Measurements from ENCODE around the gene SEMA3A. TPM values are rescaled to one million over a fixed set of nuclear protein-coding genes. Genes with fewer than 3 reads are reported as not detected.

The SEMA3A gene
- total RNA-seq, 1 donor from 2014 or later = 0.75 TPM

DNA sequence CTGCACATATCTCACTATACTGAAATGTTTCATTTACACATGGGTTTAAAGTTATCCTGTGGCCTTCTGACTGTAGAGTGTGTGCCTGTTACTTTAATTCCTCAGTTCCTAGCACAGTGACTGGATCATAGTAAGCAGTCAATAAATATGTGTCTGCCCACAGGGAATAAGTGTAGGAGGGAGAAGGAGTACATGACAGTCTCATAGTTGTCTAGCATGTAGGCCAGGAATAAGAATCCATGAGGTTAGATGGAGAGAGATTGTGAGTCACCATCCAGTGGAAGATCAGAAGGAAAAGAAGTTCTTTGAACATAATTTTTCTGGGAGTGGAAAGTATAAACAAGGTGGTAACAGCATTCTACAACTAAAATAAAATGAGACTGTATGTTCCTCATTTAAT, 36.6 kb upstream of the SEMA3A start:
- no peak for DNase-seq (ENCODE audit: low spot score in 2 of 2)
- Histone ChIP-seq H3K9me3 (no peaks in the 10 kb centered on the region), H3K4me1 (no peaks in the 10 kb centered on the region), H3K4me3 (no peak overlapping the region), H3K27ac (no peak overlapping the region), H3K36me3 (no peaks in the 10 kb centered on the region), H3K27me3 (no peaks in the 10 kb centered on the region)
- TF ChIP-seq, protein P1, sequence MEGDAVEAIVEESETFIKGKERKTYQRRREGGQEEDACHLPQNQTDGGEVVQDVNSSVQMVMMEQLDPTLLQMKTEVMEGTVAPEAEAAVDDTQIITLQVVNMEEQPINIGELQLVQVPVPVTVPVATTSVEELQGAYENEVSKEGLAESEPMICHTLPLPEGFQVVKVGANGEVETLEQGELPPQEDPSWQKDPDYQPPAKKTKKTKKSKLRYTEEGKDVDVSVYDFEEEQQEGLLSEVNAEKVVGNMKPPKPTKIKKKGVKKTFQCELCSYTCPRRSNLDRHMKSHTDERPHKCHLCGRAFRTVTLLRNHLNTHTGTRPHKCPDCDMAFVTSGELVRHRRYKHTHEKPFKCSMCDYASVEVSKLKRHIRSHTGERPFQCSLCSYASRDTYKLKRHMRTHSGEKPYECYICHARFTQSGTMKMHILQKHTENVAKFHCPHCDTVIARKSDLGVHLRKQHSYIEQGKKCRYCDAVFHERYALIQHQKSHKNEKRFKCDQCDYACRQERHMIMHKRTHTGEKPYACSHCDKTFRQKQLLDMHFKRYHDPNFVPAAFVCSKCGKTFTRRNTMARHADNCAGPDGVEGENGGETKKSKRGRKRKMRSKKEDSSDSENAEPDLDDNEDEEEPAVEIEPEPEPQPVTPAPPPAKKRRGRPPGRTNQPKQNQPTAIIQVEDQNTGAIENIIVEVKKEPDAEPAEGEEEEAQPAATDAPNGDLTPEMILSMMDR (IDR thresholded peaks at IDR 0.05) = no peak
- intact Hi-C loops (cut with DNase I) = no loop called here

DNA sequence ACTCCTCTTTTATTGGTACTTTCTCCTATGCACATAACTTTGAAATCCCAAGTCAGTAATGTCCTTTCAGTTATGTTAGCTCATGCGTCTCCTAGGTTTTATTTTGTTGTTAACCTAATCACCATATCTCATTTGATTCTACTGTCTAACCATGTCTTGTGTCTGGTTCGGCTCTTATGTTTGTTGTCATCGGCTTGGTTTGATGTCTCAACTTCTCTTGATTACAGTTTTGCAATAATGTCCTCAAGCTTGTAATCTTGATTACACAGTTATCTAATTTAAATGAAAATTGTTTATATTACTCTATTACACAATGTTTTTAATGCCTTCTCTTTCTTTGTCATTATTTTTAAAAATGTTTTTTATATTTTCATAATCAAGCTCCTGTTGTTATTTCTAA, 35.9 kb upstream of the SEMA3A start:
- H3K4me1 ChIP-seq = no peaks in the 10 kb centered on the region

DNA sequence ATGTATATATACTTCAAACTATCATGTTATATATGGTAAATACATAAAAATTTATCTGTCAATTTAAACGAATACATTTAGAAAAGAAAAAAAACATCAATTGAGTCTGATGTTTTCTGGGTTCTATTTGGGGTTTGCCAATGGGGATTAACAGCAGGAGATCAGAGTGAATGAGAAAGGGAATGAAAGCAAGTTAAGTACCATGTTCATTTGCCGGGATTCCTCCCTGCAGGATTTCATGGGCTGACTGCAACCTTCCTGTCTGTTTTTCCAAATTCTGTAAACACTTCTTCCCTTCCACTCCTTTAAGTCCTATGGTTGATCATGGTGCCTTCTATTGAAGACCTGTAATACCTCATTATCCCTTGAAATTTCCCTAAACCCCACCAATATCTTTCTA, 33.9 kb upstream of the SEMA3A start:
- Histone ChIP-seq H3K27ac (no peak overlapping the region), H3K9me3 (no peaks in the 10 kb centered on the region), H3K4me3 (no peak overlapping the region), H3K27me3 (no peaks in the 10 kb centered on the region), H3K4me1 (no peaks in the 10 kb centered on the region), H3K36me3 (no peaks in the 10 kb centered on the region)
- TF ChIP-seq, protein P1 (IDR thresholded peaks at IDR 0.05) = no peak
- intact Hi-C loops (cut with DNase I) = no loop called here
- no peak for DNase-seq (ENCODE audit: low spot score in 2 of 2)

More for the DNA sequence above, 35.9 kb upstream of the SEMA3A start:
- no peaks in the 10 kb centered on the region for H3K27me3 ChIP-seq
- H3K4me3 ChIP-seq = no peak overlapping the region
- H3K9me3 ChIP-seq = no peaks in the 10 kb centered on the region
- no peak overlapping the region for H3K27ac ChIP-seq
- no peaks in the 10 kb centered on the region for H3K36me3 ChIP-seq
- TF ChIP-seq, protein P1 (IDR thresholded peaks at IDR 0.05) = no peak
- intact Hi-C loops (cut with DNase I) = no loop called here
- DNase-seq (ENCODE audit: low spot score in 2 of 2) = no peak

DNA sequence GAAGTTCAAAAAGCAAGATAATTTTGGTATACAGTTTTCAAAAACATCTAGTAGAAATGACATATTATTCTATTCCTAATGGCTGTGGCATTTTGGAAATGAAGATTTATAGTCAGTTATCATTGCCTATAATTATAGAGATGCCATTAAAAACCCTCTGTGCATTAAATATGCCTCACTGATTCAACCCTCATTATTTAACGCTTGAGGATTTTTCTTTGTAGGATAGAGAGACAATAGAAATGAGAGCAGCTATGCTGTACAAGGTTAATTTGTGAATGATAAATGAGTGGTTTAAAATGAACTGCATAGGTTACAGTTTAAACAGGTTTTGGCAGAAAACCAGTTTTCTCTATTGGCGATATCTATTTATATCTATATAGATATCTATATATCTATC, 32.2 kb upstream of the SEMA3A start:
- DNase-seq (ENCODE audit: low spot score in 2 of 2) = no peak
- Histone ChIP-seq H3K36me3 (no peaks in the 10 kb centered on the region), H3K27me3 (no peaks in the 10 kb centered on the region), H3K4me1 (no peaks in the 10 kb centered on the region), H3K27ac (no peak overlapping the region), H3K4me3 (no peak overlapping the region), H3K9me3 (no peaks in the 10 kb centered on the region)
- TF ChIP-seq, protein P1 (IDR thresholded peaks at IDR 0.05) = no peak
- intact Hi-C loops (cut with DNase I) = no loop called here

DNA sequence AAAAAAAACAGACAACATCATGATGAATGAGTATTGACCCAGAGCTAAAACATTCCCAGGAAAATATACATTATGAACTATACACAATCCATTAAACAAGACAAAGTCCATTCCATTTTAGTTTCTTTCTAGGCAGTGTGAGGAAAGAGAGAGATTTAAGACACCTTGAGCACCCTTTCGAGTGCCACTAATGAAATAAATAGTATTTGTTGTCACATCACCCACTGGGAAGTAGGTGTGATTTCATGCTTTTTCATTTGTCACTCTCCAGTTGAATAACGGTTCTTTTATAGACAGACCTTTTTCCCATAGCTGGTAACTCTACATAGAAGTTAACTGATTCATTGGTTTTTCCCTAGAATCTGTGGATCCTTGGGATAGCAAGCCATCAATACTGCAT, 29.9 kb upstream of the SEMA3A start:
- TF ChIP-seq, protein P1 (IDR thresholded peaks at IDR 0.05) = no peak
- intact Hi-C loops (cut with DNase I) = no loop called here
- H3K36me3 ChIP-seq = no peaks in the 10 kb centered on the region
- H3K4me1 ChIP-seq = no peaks in the 10 kb centered on the region
- no peaks in the 10 kb centered on the region for H3K27me3 ChIP-seq
- no peaks in the 10 kb centered on the region for H3K9me3 ChIP-seq
- DNase-seq (ENCODE audit: low spot score in 2 of 2) = no peak
- no peak overlapping the region for H3K27ac ChIP-seq
- no peak overlapping the region for H3K4me3 ChIP-seq

DNA sequence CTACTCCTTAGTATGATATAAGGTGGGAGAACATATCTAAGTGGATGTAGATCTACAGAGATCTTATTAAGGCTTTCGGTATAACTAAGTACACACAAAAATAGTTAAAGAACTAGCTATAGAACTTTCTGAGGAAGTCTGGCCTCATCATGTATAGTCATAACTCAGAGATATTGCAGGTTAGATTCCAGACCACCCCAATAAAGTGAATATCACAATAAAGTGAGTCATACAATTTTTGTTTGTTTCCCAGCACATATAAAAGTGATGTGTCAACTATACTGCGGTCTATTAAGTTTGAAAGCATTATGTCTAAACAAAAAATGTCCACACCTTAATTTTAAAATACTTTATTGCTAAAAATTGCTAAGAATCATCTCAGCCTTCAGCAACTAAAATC, 24.7 kb upstream of the SEMA3A start:
- no peaks in the 10 kb centered on the region for H3K4me1 ChIP-seq
- no peaks in the 10 kb centered on the region for H3K9me3 ChIP-seq
- H3K27ac ChIP-seq = no peak overlapping the region
- no peak overlapping the region for H3K4me3 ChIP-seq
- TF ChIP-seq, protein P1 (IDR thresholded peaks at IDR 0.05) = no peak
- intact Hi-C loops (cut with DNase I) = no loop called here
- H3K27me3 ChIP-seq = no peaks in the 10 kb centered on the region
- DNase-seq (ENCODE audit: low spot score in 2 of 2) = no peak
- no peaks in the 10 kb centered on the region for H3K36me3 ChIP-seq

Data from ascending aorta (tissue), 2 donors.